ENCODE data around the gene TTC22.

DNA sequence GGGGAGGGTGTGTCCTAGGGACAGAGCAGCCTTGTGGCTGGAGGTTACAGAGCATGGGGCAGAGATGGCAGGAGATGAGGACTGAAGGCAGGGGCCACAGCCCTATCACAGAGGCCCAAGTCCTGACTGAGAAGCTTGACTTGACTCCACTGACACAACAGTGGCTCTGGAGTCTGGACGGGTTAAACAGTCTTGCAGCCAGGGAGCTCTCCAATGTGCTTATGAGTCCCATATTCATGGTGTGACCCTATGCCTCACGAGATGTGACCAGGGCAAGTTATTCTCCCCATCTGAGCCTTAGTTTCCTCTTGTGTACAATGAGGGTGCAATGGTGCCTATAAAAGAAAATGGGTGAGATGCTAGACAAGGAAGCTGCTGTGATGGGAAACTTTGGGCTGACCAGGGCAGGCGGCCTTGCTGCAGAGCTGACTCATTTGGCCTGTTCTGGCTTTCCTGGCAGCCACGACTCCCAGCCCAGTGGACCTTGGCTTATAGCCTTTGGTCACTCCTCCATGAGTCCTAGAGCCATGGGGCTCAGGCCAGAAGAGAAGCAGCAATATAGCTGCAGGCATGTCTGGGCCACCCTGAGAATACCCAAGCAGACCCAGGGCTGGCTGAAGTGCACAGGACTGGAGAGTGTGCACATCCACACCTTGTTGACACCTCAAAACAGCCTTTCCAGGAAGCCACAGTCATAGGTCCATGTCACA is 2.8 kb upstream of the TTC22 start:
- no peak for TF ChIP-seq CTCF (IDR thresholded peaks at IDR 0.05)
- TF ChIP-seq POLR2A (IDR thresholded peaks at IDR 0.05) = no peak
- TF ChIP-seq POLR2AphosphoS5 (IDR thresholded peaks at IDR 0.05) = no peak
